Glutamatergic neuron (in vitro differentiated cells): ENCODE measurements around the gene DCTN2. TPM values are rescaled to one million over a fixed set of nuclear protein-coding genes. Genes with fewer than 3 reads are reported as not detected.
"Not testable (repeated sequence)": the region's sequence is repeated elsewhere in the genome, so short reads cannot be mapped to it uniquely, and the experiment has no call there.

Experiments used
- DNase-seq: peaks from one replicate; pipeline ENCODE4 v3.0.0; 2022
- H3K27ac Mint-ChIP-seq: one replicate; pipeline ENCODE4 v1.8.0; 2020; ENCODE audit warnings: mild to moderate bottlenecking, mixed read lengths, inconsistent platforms; ENCODE audit not compliant: unreplicated experiment
- H3K27me3 Mint-ChIP-seq: one replicate; pipeline ENCODE4 v1.8.0; 2020; ENCODE audit warnings: mild to moderate bottlenecking, moderate library complexity, mixed read lengths, inconsistent platforms; ENCODE audit not compliant: unreplicated experiment
- H3K36me3 Mint-ChIP-seq: one replicate; pipeline ENCODE4 v1.8.0; 2020; ENCODE audit warnings: mild to moderate bottlenecking, mixed read lengths, inconsistent platforms; ENCODE audit not compliant: unreplicated experiment
- H3K4me1 Mint-ChIP-seq: one replicate; pipeline ENCODE4 v1.8.0; 2020; ENCODE audit warnings: mild to moderate bottlenecking, low read depth, mixed read lengths, inconsistent platforms; ENCODE audit not compliant: unreplicated experiment
- H3K4me3 Mint-ChIP-seq: one replicate; pipeline ENCODE4 v1.8.0; 2020; ENCODE audit warnings: mild to moderate bottlenecking, mixed read lengths, inconsistent platforms; ENCODE audit not compliant: unreplicated experiment
- H3K9me3 Mint-ChIP-seq: one replicate; pipeline ENCODE4 v1.8.0; 2020; ENCODE audit warnings: mild to moderate bottlenecking, moderate library complexity, mixed read lengths, inconsistent platforms; ENCODE audit not compliant: unreplicated experiment
- total RNA-seq: library from RNA; stranded (reverse); fragmentation: NEBNext Ultra II Directional; extraction: Animal tissue kit (Norgen Biotek cat#: 25700); gene quantifications from one replicate; pipeline ENCODE4 v1.2.1, GENCODE V29; 2021; ENCODE audit not compliant: unreplicated experiment
- TF ChIP-seq, protein P1 (sequence below): fragments of 200-600 bp; sonication (generic); IDR thresholded peaks from one replicate; pipeline ENCODE4 v1.5.0; 2021; ENCODE audit not compliant: partially characterized antibody, unreplicated experiment

The DCTN2 gene
- total RNA-seq, 1 donor from 2014 or later = 484 TPM

DNA sequence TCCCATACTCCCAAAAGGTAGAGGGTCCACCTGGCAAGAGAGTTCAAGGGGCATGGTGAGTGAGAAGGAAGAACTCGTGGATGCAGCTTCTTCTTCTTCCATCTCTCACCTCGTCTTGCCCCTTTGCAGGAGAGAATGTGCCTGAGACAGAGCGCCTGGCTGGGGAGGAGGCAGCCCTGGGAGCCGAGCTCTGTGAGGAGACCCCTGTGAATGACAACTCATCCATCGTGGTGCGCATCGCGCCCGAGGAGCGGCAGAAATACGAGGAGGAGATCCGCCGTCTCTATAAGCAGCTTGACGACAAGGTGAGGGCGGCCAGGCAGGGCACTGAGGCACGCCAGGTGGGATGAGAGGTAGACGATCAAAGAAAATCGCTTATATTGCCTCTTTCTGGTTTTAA lies 22.9 kb upstream of the DCTN2 start:
- Mint-ChIP-seq H3K36me3 (peaks cover 11% of the 10 kb centered on the region), H3K27me3 (peaks cover 4% of the 10 kb centered on the region), H3K4me3 (no peak overlapping the region), H3K4me1 (no peaks in the 10 kb centered on the region), H3K9me3 (peaks cover 4% of the 10 kb centered on the region), H3K27ac (no peak overlapping the region)
- no peak for DNase-seq
- TF ChIP-seq, protein P1, sequence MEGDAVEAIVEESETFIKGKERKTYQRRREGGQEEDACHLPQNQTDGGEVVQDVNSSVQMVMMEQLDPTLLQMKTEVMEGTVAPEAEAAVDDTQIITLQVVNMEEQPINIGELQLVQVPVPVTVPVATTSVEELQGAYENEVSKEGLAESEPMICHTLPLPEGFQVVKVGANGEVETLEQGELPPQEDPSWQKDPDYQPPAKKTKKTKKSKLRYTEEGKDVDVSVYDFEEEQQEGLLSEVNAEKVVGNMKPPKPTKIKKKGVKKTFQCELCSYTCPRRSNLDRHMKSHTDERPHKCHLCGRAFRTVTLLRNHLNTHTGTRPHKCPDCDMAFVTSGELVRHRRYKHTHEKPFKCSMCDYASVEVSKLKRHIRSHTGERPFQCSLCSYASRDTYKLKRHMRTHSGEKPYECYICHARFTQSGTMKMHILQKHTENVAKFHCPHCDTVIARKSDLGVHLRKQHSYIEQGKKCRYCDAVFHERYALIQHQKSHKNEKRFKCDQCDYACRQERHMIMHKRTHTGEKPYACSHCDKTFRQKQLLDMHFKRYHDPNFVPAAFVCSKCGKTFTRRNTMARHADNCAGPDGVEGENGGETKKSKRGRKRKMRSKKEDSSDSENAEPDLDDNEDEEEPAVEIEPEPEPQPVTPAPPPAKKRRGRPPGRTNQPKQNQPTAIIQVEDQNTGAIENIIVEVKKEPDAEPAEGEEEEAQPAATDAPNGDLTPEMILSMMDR = no peak

DNA sequence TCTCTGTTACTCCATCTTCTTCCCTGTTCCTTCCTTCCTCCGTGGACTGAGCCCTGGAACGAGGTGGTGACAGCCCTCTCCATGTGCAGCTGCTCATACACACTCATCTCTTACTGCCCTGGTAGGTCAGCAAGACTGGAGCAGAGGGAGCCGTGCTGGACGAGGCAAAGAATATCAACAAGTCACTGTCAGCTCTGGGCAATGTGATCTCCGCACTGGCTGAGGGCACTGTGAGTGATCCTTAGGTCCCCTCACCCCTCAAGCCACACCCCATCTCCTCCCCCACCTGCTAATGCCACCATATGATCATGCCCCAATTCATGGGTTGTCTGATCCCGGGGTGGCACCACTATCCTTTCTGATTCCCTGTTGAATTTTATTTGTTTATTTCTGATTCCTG lies 21.8 kb upstream of the DCTN2 start:
- DNase-seq = no peak
- Mint-ChIP-seq H3K9me3 (peaks cover 4% of the 10 kb centered on the region), H3K36me3 (peaks cover 19% of the 10 kb centered on the region), H3K27ac (no peak overlapping the region), H3K4me3 (no peak overlapping the region), H3K4me1 (no peaks in the 10 kb centered on the region), H3K27me3 (peaks cover 4% of the 10 kb centered on the region)
- TF ChIP-seq, protein P1 = no peak

DNA sequence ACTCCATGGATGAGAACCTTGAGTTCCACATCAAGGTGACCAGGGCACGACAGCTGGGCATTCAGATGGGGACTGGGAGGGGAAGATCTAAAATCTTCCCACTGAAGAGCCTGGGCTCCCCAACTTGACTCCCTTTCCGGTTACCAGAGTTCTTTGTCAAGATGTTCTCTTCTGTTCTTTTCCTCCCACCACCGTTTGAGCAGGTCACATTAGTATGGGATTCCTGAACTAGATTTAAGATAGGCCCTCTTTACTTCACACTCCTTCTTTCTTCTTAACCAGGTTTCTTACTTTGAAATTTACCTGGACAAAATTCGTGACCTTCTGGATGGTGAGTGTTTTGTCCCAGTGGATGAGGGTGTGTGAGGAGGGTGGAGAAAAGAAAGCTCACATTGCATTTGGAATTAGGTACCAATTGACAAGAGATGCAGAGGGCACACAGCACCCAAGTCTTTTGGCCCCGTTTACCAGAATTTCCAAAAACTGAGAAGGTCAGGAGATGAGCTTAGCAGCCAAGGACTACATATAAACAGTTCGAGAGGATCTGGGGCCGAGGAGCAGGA lies 17.3 kb upstream of the DCTN2 start:
- Mint-ChIP-seq H3K27me3 (peaks cover 3% of the 10 kb centered on the region), H3K27ac (no peak overlapping the region), H3K9me3 (peaks cover 4% of the 10 kb centered on the region), H3K36me3 (peaks cover 23% of the 10 kb centered on the region), H3K4me1 (no peaks in the 10 kb centered on the region), H3K4me3 (no peak overlapping the region)
- TF ChIP-seq, protein P1 = no peak
- no peak for DNase-seq

DNA sequence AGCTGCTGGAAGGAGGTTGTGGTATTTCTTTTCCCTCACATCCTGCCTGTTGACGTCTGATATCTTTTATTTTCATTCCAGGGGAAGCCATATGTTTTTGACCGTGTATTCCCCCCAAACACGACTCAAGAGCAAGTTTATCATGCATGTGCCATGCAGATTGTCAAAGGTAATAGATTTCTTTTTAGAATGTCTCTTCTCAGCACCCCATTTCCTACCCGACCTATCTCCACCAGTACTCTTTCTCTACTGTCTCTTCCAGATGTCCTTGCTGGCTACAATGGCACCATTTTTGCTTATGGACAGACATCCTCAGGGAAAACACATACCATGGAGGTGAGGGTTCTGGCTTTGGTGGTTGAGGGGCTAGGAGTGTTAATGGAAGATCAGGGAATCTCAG lies 16.4 kb upstream of the DCTN2 start:
- H3K4me1 Mint-ChIP-seq = no peaks in the 10 kb centered on the region
- H3K36me3 Mint-ChIP-seq = peaks cover 17% of the 10 kb centered on the region
- TF ChIP-seq, protein P1 = no peak
- DNase-seq = no peak
- H3K4me3 Mint-ChIP-seq = no peak overlapping the region
- H3K27ac Mint-ChIP-seq = no peak overlapping the region
- H3K27me3 Mint-ChIP-seq = peaks cover 1% of the 10 kb centered on the region
- H3K9me3 Mint-ChIP-seq = peaks cover 3% of the 10 kb centered on the region

DNA sequence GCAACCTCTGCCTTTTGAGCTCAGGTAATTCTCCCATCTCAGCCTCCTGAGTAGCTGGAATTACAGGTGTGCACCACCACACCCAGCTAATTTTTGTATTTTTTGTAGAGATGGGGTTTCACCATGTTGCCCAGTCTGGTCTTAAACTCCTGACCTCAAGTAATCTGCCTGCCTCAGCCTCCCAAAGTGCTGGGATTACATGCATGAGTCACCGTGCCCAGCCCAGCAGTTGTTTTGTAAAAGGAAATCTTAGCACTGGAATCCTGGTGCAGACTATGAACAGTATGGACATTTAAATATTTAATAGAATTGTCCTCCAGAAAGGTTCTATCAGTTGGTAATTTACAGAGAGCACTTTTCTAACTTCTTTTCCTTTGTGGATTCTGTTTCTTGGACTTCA lies 14.1 kb upstream of the DCTN2 start:
- not testable (repeated sequence) for H3K4me1 Mint-ChIP-seq, H3K27me3 Mint-ChIP-seq, DNase-seq, H3K27ac Mint-ChIP-seq, H3K4me3 Mint-ChIP-seq, H3K9me3 Mint-ChIP-seq
- peaks cover 16% of the 10 kb centered on the region for H3K36me3 Mint-ChIP-seq
